WTC11 (cell line): Measurements from ENCODE around the gene LIG1.
"Not testable (repeated sequence)": the region's sequence is repeated elsewhere in the genome, so short reads cannot be mapped to it uniquely, and the experiment has no call there.

Experiments used
- CTCF ChIP-seq: fragments of 200-600 bp; IDR thresholded peaks from 2 replicates; pipeline ENCODE4 v1.8.0; 2022; ENCODE audit warnings: antibody characterized with exemption
- FOXP1 ChIP-seq: sonication (generic); formaldehyde crosslinking; IDR thresholded peaks from 2 replicates; pipeline ENCODE4 v1.8.0; 2022; ENCODE audit warnings: missing genetic modification reagents, mild to moderate bottlenecking, moderate library complexity, borderline replicate concordance
- MAX ChIP-seq: sonication (generic); formaldehyde crosslinking; IDR thresholded peaks from 2 replicates; pipeline ENCODE4 v1.8.0; 2022; ENCODE audit warnings: mild to moderate bottlenecking, missing genetic modification reagents
- MYBL2 ChIP-seq: sonication (generic); formaldehyde crosslinking; IDR thresholded peaks from 2 replicates; pipeline ENCODE4 v1.8.1; 2023; ENCODE audit warnings: mild to moderate bottlenecking, moderate library complexity, missing genetic modification reagents
- PRDM15 ChIP-seq: sonication (generic); formaldehyde crosslinking; IDR thresholded peaks from 2 replicates; pipeline ENCODE4 v1.8.0; 2022; ENCODE audit warnings: missing genetic modification reagents
- TCF7 ChIP-seq: sonication (generic); formaldehyde crosslinking; IDR thresholded peaks from 2 replicates; pipeline ENCODE4 v1.8.0; 2022; ENCODE audit warnings: mild to moderate bottlenecking, low read depth, missing genetic modification reagents, moderate library complexity
- ZSCAN18 ChIP-seq: fragments of 250-450 bp; sonication (Bioruptor Pico); IDR thresholded peaks from 2 replicates; pipeline ENCODE4 v2.1.2; 2022; ENCODE audit warnings: mild to moderate bottlenecking, moderate library complexity
- TF ChIP-seq, protein P1 (sequence below): sonication (generic); formaldehyde crosslinking; IDR thresholded peaks from 2 replicates; pipeline ENCODE4 v1.8.1; 2022; ENCODE audit warnings: low read depth, missing genetic modification reagents, borderline replicate concordance

GRCh38 chr19:48070177-48070769, 99.9 kb downstream of the LIG1 start:
- not testable (repeated sequence) for TF ChIP-seq FOXP1 (CRISPR knock-in tag); MAX (CRISPR knock-in tag); CTCF; TCF7; PRDM15 (CRISPR knock-in tag); ZSCAN18; MYBL2 (CRISPR knock-in tag)
- TF ChIP-seq, protein P1, sequence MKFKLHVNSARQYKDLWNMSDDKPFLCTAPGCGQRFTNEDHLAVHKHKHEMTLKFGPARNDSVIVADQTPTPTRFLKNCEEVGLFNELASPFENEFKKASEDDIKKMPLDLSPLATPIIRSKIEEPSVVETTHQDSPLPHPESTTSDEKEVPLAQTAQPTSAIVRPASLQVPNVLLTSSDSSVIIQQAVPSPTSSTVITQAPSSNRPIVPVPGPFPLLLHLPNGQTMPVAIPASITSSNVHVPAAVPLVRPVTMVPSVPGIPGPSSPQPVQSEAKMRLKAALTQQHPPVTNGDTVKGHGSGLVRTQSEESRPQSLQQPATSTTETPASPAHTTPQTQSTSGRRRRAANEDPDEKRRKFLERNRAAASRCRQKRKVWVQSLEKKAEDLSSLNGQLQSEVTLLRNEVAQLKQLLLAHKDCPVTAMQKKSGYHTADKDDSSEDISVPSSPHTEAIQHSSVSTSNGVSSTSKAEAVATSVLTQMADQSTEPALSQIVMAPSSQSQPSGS (CRISPR knock-in tag): not testable (repeated sequence)
